Effector CD8-positive, alpha-beta T cell (primary cell): ENCODE measurements around the gene UST.
"Not testable (repeated sequence)": the region's sequence is repeated elsewhere in the genome, so short reads cannot be mapped to it uniquely, and the experiment has no call there.

Source experiments
- DNase-seq: peaks from one replicate; lab custom pipeline; 2025; lab: John Stamatoyannopoulos, UW

The UST gene

GRCh38 chr6:148947621-148948444 is 201.0 kb downstream of the UST start:
- DNase-seq = peak; percentile 61

DNA sequence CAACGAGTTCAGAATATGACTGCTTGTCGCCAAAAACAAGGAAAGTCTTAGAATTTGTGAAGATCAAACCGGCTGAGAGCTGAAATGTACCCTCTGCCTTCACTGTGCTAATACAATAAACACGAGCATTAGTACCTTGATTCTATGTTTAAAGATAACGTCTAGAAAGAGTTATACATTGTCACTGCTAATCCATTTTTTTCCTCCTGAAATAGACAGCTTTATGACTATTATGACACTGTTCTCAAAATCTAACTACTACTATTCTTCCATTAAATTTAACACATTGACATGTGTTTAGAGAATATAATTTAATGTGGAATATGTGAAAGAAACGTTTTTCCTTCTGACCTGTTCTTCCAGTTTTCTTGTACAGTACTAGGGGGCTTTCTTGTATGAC is 204.8 kb downstream of the UST start:
- no peak for DNase-seq

DNA sequence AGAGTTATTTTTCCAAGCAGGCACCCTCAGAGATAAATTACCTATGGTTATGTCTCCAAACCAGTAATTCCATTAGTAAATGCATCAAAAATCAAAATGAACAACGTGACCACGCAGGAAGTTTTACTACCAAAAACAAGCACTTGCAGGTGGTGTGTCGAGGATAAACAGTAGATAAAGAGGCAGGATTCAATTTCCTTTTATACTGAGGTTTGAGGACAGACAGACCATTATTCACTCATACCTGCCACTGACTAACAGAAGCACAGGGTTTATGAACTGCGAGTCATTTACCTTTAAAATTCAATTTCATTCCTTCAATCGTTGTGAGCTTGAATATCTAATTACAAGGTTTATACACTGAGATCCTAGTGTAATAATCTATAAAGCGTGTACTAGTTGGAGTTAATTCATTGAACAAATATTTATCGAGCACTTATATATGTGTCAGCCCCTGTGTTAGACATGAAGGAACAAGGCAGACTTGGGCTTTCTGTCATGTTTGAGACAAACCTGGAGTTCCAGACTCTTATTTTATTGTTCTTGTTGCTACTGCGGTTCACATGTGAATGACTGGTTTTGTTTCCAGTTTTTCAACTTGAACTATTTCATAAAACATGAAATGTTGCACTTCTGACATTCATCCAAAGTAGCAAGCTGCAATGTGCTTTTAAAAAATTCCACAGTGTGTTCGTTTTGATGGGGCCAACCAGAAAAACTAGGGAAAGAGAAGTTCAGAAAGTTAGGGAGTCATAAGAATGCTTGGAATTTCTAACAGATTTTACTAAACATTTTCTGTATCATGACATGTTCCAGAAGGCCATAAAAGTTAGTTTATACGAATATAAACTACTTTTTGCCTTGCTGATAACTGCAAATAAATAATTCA is 205.6 kb downstream of the UST start:
- no peak for DNase-seq

DNA sequence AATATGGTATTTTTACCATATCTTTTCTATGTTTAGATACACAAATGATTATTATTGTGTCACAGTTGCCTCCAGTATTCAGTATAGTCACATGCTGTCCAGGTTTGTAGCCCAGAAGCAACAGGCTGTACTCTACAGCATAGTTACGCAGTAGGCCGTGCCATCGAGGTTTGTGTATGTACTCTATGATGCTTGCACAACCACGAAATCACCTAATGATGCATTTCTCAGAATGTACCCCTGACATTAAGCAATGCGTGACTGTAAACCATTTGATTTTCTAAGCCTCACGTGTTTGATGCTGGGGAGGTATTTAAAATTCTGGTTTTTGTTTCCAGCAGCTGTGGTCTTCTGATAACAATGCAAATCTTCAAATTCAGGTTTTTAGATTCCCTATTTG is 207.6 kb downstream of the UST start:
- DNase-seq = no peak

DNA sequence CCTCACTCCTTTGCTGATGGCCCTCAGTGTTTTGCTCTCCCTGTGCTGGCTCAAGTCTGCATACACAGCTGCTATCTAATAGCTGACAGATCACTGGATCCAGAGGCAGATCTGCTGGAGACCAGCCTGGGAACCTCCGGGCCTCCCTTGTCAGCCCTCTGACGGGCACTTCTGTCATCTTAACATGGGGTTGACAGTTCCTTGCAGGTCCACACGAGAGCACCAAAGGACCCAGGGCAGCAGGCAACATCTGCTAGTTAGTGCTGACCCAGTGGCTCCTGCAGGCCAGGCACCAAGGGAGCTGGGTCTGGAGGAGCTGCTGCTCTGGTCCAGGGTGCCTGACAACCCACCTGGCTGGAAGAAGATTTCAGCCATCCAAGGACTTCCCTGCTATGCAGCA is 208.1 kb downstream of the UST start:
- no peak for DNase-seq

- no peak for DNase-seq
Observed at GRCh38 chr6:148955441-148955840, 208.6 kb downstream of the UST start.

- DNase-seq = not testable (repeated sequence)
Observed at GRCh38 chr6:148956163-148956562, 209.3 kb downstream of the UST start.

GRCh38 chr6:148957752-148958151 is 210.9 kb downstream of the UST start:
- DNase-seq = no peak

- no peak for DNase-seq
Observed at GRCh38 chr6:148959008-148959407, 212.2 kb downstream of the UST start.

GRCh38 chr6:148959501-148959900 is 212.7 kb downstream of the UST start:
- DNase-seq = no peak

- DNase-seq = no peak
Observed at GRCh38 chr6:148962854-148963515, 216.2 kb downstream of the UST start.

DNA sequence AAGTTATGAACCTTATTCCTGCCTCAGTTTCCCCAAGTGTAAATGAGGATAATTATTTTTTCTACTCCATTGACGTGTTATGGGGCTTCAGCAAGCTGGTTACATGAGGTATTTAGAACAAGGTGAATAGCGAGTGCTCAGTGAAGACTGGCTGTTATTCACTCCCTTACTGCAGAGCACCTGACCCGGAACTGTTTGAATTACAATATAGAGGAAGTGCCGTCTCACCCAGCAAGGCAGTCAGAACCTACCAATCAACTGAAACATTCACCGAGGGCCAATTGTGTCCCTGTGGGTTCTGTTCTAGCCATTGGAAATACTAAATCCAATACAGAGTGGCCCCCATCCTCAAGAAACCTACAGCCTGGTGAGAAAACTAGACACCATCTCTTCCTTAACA is 216.9 kb downstream of the UST start:
- no peak for DNase-seq

- DNase-seq = no peak
Observed at GRCh38 chr6:148964467-148964866, 217.6 kb downstream of the UST start.

GRCh38 chr6:148965287-148965686 is 218.5 kb downstream of the UST start:
- DNase-seq = no peak

DNA sequence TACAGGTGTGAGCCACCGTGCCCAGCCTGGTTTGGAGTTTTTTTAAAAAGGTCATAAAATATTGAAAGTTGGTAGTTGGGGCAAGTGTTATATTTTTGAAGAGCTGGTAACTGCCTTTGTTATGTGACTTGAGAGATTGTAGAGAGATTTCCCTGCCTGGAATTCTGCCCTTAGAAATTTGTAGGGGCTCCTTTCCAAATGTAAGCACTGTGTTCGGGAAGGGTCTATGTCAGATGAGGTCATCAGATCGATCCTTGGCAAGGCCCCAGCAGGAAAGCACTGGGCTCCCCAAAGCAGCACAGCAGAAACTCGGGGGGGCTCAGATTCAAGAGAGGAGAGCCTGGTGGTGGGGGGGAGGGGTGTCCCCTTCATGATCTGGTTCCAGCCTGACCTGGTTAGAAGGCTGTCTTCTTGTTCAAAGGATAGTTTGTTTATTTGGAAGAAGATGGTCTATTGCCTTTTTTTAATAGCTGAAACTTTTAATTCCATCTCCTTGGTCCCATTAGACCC is 220.2 kb downstream of the UST start:
- DNase-seq = no peak

- no peak for DNase-seq
Observed at GRCh38 chr6:148967541-148967956, 220.7 kb downstream of the UST start.

DNA sequence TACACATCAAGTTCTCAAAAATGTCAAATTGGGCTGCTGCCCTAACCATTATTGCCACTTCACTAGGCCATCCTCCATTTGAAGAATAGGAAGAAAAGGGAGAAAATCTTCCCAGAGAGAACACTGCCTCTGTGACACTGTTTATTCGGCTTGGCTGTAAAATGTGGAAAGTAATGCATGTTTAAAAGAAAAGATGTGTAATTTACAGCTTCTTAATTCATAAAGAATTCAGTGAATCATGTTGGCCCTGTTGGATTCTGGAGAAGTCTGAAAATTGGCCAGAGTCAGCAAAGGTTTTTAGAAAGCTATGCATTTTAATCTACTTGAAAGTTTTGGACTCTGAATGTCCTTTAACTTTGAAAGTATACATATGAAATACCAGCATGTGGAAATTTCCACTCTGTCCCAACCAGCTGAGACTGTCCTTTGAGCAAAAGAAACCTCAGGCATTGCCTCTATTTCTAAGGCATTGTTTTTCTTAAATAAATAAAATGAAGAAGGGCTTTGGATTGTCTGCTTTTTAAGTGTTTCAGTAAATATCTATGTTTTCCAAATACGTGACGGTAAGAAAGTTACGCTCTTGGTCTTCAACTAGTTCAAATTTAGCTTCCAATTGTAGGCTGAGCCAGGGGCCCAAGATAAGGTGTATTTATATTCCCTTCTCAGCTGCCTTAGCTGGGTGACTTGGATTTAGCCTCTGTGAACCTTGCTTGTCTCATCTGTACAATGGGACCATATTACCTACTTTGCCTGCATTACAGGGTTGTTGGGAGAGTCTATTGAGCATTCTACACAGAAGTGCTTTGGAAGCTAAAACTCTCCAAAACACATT is 222.2 kb downstream of the UST start:
- no peak for DNase-seq

DNA sequence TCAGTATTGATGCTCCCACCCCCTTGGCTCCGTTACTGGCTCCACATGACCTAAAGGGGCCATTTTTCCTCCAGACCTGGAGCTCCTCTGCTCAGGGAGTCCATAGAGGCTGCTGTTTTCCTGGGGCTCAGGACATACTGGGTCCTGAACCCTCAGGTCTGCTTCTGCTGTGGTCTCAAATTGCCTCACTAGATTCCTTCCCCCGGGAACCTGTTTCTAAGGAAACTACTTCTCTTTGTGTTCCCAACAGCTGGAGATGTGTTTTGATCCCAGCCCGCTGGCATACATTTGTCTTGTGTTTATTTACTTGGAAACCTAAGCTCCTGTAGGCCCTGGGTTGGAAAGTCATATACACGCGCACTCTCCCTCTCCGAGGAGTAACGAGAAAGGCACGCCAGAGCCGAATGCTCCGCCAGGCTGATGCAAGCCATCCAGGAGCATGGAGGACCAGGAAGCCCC is 222.8 kb downstream of the UST start:
- DNase-seq = no peak

DNA sequence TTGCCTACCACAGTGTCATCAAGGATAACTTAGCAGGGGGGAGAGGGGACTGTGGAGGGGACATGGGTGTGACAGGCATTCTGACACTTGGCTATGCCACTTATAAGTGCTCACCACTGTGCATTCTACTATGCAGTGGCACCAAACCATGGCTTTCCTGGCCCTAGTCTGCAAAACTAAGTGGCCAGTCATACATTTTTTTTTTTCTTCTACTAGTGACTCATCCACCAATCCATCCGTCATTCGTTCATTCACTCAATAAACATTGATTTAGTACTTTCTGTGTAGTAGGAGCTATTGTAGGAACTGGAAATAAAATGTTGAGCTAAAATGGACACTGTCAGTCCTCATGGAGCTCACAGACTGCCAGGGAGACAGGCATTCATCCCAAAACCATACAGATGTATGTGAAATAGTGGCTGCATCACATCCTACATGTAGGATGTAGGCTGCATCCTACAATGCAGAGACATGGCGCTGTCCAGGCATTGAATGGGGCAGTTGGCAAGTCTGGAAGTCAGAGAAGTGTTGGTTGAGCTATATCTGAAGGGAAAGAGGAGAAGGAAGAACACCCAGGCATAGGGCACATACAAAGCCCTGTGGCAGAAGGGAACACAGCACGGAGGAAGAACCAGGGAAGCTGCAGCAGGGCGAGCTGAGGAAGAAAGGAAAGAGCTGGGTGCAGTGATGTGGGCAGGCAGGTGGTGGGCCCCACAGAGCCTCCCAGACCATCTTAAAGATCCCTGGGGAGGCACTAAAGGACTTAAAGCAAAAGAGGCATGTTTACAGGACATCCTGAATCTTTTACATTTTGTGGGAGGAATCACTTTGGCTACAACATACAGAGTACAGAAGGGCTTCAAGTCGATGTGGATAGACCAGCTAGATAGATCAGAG is 224.4 kb downstream of the UST start:
- DNase-seq = no peak

DNA sequence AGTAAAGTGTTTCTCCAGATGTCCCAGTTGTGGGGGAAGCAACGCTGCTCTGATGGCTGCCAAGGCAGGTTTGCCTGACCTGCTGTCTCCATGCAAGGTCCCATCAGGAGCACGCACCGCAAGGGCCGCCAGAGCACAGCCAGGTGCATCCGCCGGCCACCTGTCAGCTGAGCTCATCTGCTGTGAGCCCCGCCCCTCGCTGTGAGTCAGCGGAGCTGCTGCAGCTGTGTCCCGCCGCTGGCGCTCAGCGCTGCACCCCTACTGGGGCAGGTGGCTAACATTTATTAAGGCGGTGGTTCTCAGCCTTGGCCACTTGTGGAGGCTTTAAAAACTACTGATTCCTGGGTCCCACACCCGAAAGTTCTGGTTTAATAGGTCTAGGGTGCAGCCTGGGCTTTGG is 225.7 kb downstream of the UST start:
- no peak for DNase-seq
